Hematopoietic multipotent progenitor cell (in vitro differentiated cells): ENCODE data around the gene UBE2Q2. TPM values are rescaled to one million over a fixed set of nuclear protein-coding genes. Genes with fewer than 3 reads are reported as not detected.

Experiments
- DNase-seq, 3 donors: peaks; one replicate each; pipeline ENCODE4 v3.0.0-alpha.2; 2011 to 2015; ENCODE audit warnings: low read depth in 2 of 3, low spot score in 2 of 3
- small RNA-seq: library from RNA; depleted of rRNA; stranded (forward); fragments of <200 nt; gene quantifications from one replicate; pipeline ENCODE3, GENCODE V24; 2012
- total RNA-seq: library from RNA; depleted of rRNA; stranded (reverse); fragments of >200 nt; gene quantifications from one replicate; pipeline ENCODE4 v1.2.3, GENCODE V29; 2012

The UBE2Q2 gene
- total RNA-seq, 1 donor = 22.9 TPM

DNA sequence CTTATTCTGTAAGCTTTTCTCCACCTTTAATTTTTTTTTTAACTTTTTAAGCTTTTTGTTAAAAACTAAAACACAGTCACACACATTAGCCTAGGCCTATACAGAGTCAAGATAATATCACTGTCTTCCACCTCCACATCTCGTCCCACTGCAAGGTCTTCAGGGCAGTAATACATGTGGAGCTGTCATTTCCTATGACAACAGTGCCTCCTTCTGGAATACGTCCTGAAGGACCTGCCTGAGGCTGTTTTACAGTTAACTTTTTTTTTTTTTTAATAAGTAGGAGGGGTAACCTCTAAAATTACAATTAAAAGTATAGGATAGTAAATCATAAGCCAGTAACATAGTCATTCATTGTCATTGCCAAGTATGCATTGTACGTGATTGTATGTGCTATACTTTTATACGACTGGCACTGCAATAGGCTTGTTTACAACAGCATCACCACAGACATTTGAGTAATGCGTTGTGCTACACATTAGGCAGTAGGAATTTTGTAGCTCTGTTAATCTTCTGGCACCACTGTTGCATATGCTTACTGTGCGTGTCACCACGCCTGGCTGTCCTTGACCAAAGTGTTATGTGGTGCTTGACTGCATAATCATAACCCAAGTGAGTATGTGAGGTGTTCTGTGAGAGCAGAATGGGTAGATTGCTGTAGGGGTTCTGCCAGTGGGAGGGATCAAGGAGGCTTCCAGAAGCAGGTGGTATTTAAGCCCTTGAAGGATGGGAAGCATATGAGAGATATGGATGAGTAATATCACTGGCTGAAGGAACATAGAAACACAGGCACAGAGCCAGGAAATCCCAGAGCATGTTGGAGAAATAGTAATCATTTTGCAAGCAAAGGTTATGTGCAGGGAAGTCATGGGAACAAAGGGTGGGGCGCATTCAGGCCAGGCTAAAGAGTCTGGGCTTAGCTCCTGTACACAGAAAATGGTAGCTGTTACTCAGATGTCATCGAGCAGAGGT, 78.8 kb downstream of the UBE2Q2 start:
- peak in 2 of 3 donors; percentile 65 to 83 for DNase-seq

DNA sequence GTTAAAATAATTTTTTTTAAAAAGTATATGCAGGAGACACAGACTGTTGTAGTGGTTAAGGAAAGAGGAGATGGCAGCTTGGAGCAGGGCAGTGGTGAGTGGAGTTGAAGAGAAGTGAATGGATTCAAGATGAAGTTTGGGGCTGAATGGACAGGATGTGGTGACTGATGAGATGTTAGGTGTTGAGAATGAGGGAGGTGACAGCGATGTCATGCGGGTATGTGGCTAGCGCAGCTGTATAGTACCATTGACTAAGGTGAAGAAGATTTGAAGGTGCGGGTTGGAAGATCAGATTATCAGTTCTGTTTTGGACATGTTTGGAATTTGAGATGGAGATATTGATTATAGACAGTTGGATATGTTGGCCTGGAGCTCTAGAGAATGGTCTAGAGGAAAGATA, 80.5 kb downstream of the UBE2Q2 start:
- no peak for DNase-seq

DNA sequence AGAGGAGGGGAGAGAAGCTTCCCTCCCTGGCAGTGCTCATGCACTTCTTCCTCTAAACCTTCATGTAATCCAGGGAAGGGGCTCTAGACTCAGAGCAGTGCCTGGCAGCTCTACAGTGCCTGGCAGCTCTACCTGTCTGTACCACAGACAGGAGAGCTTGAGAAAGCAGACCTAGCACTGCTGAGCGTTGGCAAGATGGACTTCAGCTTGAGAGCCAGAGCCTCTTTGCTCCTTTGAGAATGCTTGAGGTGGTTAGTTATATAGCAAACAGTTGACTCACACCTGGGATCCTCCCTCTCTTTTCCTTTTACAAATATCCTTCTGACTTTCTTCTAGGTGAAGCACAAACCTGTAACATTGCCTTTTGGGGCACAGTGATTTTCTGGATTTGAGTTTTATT, 81.3 kb downstream of the UBE2Q2 start:
- no peak for DNase-seq

DNA sequence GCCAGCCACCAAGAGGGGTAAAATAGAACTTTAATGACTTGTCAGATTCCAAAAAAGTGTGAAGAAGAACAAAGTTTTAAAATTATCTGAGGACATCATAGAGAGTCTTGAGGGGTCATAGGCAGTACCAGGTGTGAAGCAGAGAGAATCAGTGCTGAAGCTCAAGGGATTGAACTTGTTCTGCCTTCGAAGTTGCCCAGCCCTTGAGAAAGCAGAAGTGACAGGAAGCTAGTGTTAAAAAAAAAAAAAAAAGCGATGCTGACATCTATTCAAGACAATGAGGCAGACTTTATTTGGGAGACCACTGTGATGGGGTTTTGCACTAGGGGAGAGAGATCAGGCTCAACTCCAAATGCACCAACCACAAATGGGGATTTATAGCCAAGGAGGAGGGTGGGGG, 82.2 kb downstream of the UBE2Q2 start:
- DNase-seq = peak in 1 of 3 donors; percentile 28

DNA sequence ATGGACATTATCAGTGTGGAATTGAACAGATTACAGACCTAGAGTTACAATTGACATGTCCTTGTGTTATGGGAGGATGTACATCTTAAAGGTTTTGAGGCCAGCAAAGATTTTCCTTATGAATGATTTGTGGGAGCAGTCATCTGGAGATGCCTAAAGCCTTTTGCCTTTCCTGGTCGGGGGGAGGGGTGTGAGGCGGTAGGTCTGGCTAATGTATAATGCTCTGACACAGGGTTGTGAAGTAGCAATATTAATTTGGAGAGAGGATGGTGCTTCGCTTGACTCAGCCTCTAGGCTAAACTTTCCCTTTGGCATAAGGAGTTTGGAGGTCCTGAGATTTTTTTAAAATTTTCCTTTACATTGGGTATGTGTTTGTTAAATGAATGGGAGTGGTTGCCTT, 83.7 kb downstream of the UBE2Q2 start:
- no peak for DNase-seq

DNA sequence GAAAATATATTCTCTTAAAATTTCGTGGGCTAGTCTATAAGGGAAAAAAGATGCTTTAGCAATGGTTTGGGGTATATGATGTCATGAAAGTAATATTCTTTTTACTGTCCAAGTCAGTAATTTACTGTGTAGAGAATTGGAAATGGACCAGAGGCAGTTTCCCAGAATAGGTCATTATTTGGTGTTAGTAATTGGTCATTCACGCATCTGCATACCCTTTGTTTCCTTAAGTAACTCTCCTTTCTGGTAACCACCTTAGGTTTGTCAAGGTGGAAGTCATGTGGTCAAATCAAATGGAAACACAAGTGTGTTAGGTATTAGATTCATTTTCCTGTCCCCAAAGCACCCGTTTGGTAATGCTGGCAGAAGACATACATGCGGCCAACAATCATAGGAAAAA, 84.4 kb downstream of the UBE2Q2 start:
- no peak for DNase-seq

DNA sequence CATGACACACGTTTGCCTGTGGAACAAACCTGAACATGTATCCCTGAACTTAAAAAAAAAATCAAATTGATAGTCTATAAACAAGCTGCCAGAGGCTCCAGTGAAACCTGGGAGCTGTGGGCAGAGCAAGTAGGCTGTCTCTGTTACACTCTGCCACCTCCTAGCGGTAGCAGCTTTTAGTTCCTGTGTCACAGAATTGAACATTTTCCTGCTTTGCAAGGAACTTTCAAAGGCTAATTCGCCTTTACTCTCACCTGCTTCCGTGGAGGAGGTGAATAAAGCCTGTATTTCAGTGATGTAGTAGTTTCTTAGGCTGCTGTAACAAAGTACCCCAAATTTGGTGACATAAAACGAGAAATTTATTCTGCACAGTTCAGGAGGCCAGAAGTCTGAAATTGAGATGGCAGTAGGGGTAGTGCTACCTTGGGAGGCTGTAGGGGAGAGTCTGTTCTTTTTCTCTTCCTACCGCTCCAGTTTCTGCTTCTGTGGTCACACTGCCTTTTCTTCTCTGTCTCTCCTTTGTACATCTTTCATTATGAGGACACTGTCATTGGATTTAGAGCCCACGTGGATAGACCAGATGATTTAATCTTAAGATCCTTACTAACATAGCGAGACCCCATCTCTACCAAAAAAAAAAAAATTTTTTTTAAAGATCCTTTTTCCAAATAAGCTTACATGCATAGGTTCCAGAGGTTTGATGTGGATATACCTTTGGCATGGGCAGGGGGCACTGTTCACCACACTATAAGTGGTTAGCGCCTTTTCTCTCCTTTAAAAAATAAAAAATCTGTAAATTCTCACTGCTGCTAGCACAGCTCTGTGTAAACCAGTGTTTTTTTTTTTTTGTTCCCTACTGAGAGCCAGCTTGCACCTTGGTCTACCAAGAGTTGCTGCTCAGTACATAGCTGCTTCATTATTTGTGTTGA, 85.7 kb downstream of the UBE2Q2 start:
- DNase-seq = peak in 2 of 3 donors; percentile 36 to 57

DNA sequence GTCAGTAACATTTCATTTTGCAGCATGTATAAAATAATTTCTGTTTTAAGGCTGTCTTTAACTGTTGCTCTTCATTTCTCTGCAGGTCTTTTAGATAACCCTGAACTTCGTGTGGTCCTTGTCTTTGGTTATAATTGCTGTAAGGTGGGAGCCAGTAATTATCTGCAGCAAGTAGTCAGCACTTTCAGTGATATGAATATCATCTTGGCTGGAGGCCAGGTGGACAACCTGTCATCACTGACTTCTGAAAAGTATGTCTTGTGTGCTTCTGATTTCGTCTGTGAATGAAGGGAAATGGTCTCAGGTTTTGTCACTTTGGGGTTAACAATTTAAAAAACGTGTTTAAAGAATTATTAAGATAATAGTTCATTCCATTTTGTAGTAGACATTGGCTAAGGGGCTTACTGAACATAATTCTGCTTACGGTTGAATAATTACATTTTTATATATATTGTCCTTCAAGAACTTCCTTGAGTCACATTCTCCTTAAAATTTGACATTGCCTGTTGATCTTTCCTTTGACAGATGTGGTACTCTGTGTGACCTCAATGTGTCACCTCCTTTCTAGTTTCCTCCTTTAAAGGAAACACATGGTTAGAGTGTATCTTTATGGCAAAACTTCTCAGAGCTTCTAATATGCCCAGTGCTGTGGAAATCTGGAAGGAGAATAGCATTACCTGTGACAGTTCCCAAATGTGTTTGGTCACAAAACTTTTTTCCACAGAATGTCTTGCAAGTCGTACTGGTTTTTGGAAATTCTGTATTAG, 86.7 kb downstream of the UBE2Q2 start:
- peak in 1 of 3 donors; percentile 4 for DNase-seq

DNA sequence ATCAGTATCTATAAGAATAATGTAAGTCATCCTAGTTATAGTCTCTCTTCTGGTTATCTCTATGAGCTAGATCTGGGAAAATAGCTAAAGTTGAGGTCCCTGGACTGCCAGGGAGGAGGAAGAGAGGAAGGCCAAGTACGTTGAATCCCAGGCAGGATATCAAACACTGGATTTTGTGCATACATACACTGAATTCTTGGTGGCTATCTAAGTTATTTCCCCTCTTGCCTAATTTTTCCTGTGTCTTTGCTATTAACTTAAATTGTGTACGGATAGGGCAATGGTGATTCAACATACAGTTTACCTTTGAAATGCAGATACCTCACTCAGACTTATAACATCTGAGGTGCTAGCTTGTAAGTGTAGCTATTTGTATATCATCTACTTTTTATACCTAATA, 87.6 kb downstream of the UBE2Q2 start:
- DNase-seq = no peak

DNA sequence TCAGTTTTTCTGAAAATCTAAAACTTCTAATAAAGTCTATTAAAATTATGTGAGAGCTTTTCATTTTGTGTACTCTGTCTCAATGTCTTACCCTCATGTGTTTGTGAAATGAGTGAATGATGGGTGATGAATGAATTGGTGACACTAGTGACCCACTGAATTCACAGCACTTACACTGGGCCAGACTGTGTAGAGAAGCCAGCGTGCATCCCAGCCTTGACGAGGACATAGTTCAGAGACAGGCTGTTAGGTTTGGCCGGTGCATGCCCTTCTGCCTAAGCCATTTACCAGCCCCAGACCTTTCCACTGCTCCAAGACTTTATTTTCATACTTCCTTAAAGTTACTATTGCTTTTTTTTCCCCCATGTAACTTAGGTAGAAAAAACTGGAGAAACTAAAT, 99.2 kb downstream of the UBE2Q2 start:
- no peak for DNase-seq

DNA sequence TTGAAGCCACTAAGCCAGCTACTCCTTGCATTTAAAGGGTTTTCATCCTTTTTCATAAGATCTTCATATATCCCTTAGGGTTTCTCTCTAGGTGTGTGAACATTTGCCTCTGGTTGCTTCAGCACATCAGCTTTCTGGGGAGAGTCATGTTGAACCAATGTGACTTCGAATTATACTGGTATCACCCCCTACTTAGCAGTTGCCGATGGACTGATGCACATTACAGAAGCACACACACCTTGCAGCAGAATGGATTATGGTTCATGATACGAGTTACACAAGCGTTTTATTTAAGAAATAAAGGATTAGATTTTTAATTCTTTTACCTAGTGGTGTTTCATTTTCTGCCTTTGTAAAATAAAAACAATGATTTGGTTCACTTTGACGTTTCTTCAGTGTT, 100.0 kb downstream of the UBE2Q2 start:
- DNase-seq = no peak

DNA sequence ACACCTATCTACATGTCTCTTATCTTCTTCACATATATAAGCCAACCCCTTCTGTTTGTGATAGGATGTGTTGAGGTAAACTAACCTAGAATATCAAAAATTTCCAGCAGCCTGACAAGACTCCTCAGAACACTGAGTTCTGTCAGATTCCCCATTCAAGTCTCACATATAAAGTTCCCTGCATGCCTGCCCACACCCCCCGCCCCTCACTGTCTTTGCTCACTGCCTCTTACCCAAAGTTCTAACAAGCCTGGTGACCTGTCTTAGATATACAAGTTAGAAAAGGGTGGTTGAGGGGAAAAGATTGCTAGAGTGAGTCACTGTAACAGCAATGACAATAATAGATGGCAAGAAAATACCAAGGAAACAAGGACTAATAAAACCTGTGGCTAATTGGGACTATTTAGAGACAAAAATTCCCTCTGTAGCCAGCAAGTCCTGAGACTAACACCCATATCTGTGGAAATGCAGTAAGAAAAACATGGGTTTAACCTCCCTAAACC, 100.5 kb downstream of the UBE2Q2 start:
- DNase-seq = no peak

DNA sequence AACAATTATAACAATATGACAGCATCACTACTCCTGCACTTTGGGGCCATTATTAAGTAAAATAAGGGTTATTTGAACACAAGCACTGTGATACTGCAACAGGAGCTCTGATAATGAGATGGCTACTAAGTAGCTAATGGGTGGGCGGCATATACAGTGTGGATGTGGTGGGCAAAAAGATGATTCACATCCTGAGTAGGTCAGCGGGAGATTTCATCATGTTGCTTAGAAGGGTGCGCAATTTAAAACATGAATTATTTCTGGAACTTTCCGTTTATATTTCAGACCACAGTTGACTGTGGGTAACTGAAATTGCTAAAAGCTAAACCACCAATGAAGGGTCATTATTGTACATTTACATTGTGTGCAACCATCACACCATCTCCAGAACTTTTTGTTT, 102.7 kb downstream of the UBE2Q2 start:
- peak in 1 of 3 donors; percentile 28 for DNase-seq

DNA sequence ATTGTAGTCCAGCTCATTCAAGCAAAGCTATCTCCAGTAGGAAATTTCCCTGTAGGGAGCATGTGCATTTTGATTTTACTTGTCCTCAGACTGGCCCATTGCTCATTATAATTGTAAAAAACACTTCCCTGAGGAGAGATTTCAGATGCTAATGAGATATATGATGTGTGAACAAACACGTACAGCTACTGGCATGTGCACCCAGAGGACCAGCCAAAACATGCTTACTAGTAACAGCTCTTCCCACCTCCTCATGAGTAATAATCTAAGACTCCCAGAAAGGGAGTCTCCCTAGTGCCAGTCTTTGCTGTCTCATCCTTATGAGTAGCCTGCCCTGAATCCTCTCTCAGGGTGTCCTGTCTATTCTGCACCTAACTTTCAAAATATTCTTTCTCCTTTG, 103.8 kb downstream of the UBE2Q2 start:
- no peak for DNase-seq

DNA sequence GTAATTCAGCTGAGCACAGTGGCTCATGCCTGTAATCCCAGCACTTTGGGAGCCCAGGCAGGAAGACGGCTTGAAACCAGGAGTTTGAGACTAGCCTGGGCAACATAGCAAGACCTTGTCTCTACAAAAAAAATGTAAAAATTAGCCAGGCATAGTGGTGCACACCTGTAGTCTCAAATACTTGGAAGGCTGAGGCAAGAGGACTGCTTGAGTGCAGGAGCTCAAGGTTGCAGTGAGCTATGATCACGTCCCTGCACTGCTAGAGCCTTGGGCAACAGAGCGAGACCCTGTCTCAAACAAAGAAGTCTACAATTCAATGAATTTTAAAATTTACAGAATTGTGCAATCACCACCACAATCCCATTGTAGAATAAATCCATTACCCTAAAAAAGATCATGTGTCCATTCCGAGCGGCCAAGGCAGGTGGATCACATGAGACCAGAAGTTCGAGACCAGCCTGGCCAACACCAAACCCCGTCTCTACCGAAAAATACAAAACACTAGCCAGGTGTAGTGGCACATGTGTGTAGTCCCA, 105.6 kb downstream of the UBE2Q2 start:
- DNase-seq = no peak

Small RNA genes within 50 kb of the gene (small RNA-seq; reads per million reads assigned to genes)
- not detected for gene RN7SL510P

Other genes with a start within 250 kb of the UBE2Q2 start
- 16.2 TPM for gene SNUPN, start 217.7 kb upstream of the UBE2Q2 start, total RNA-seq
- 199 TPM for gene IMP3, start 203.2 kb upstream of the UBE2Q2 start, total RNA-seq
- gene SNX33, start 195.5 kb upstream of the UBE2Q2 start, total RNA-seq = 10.5 TPM
- under 0.01 TPM for gene CSPG4, start 130.6 kb upstream of the UBE2Q2 start, total RNA-seq
- 17.8 TPM for gene FBXO22, start 60.4 kb downstream of the UBE2Q2 start, total RNA-seq
- gene NRG4, start 169.0 kb downstream of the UBE2Q2 start, total RNA-seq = 0.54 TPM
- gene TMEM266, start 216.5 kb downstream of the UBE2Q2 start, total RNA-seq = not detected